Stimulated activated CD4-positive, alpha-beta T cell treated with anti-CD3 and anti-CD28 coated beads, TNF-alpha, amount 100 ng/mL, for 24 hours (primary cell): ENCODE measurements around the gene MERTK.
"Not testable (repeated sequence)": the region's sequence is repeated elsewhere in the genome, so short reads cannot be mapped to it uniquely, and the experiment has no call there.

ENCODE experiments used
- DNase-seq, 3 experiments: peaks; one replicate each; pipeline ENCODE4 v3.0.0-alpha.2; 2020; ENCODE audit warnings: low read depth in 3 of 3

The MERTK gene

GRCh38 chr2:111909997-111910396, 11.6 kb downstream of the MERTK start:
- not testable (repeated sequence) for DNase-seq

- DNase-seq, result no peak
Measured at GRCh38 chr2:111910609-111911277, 12.3 kb downstream of the MERTK start.

- DNase-seq, result not testable (repeated sequence)
Measured at GRCh38 chr2:111911295-111911977, 13.0 kb downstream of the MERTK start.

GRCh38 chr2:111912547-111912946, 14.1 kb downstream of the MERTK start:
- no peak for DNase-seq

GRCh38 chr2:111917106-111917505, 18.7 kb downstream of the MERTK start:
- DNase-seq, result no peak

GRCh38 chr2:111918383-111918806, 20.0 kb downstream of the MERTK start:
- DNase-seq, result no peak

GRCh38 chr2:111919365-111919764, 21.0 kb downstream of the MERTK start:
- no peak for DNase-seq

- DNase-seq, result no peak
Measured at GRCh38 chr2:111919794-111920608, 21.6 kb downstream of the MERTK start.

- DNase-seq, result no peak
Measured at GRCh38 chr2:111923276-111923804, 24.9 kb downstream of the MERTK start.

- no peak for DNase-seq
Measured at GRCh38 chr2:111924617-111925107, 26.3 kb downstream of the MERTK start.

- no peak for DNase-seq
Measured at GRCh38 chr2:111927723-111928122, 29.3 kb downstream of the MERTK start.

GRCh38 chr2:111930409-111930808, 32.0 kb downstream of the MERTK start:
- no peak for DNase-seq

- no peak for DNase-seq
Measured at GRCh38 chr2:111930875-111931274, 32.5 kb downstream of the MERTK start.

- no peak for DNase-seq
Measured at GRCh38 chr2:111932841-111933291, 34.5 kb downstream of the MERTK start.

GRCh38 chr2:111933900-111934299, 35.5 kb downstream of the MERTK start:
- not testable (repeated sequence) for DNase-seq

- DNase-seq, result no peak
Measured at GRCh38 chr2:111936881-111937280, 38.5 kb downstream of the MERTK start.

GRCh38 chr2:111938392-111938791, 40.0 kb downstream of the MERTK start:
- DNase-seq, result no peak

GRCh38 chr2:111940333-111941196, 42.2 kb downstream of the MERTK start:
- DNase-seq, result no peak

- no peak for DNase-seq
Measured at GRCh38 chr2:111941531-111941930, 43.1 kb downstream of the MERTK start.

GRCh38 chr2:111944531-111945210, 46.3 kb downstream of the MERTK start:
- no peak for DNase-seq
